ENCODE data around the gene SASH1.
A peak's percentile ranks its signal among the peaks of the same experiment; 100 is the strongest.
"Not testable (repeated sequence)": the region's sequence is repeated elsewhere in the genome, so short reads cannot be mapped to it uniquely, and the experiment has no call there.

SASH1 gene

GRCh38 chr6:148550569-148550968 lies 207.9 kb downstream of the SASH1 start:
- no peak for DNase-seq (ENCODE audit: low spot score)

GRCh38 chr6:148551226-148551625 lies 208.6 kb downstream of the SASH1 start:
- DNase-seq (ENCODE audit: low spot score) = no peak

- DNase-seq (ENCODE audit: low spot score) = no peak
Observed at GRCh38 chr6:148556410-148556809, 213.8 kb downstream of the SASH1 start.

- DNase-seq (ENCODE audit: low spot score) = no peak
Observed at GRCh38 chr6:148557796-148558321, 215.2 kb downstream of the SASH1 start.

- DNase-seq (ENCODE audit: low spot score) = peak; percentile 58
Observed at GRCh38 chr6:148559848-148560433, 217.3 kb downstream of the SASH1 start.

GRCh38 chr6:148561629-148562028 lies 219.0 kb downstream of the SASH1 start:
- DNase-seq (ENCODE audit: low spot score) = no peak

GRCh38 chr6:148563066-148563465 lies 220.4 kb downstream of the SASH1 start:
- DNase-seq (ENCODE audit: low spot score) = no peak

GRCh38 chr6:148564494-148565035 lies 221.9 kb downstream of the SASH1 start:
- no peak for DNase-seq (ENCODE audit: low spot score)

GRCh38 chr6:148565321-148565926 lies 222.8 kb downstream of the SASH1 start:
- DNase-seq (ENCODE audit: low spot score) = no peak

- peak; percentile 92 for DNase-seq (ENCODE audit: low spot score)
Observed at GRCh38 chr6:148565930-148566663, 223.5 kb downstream of the SASH1 start.

- no peak for DNase-seq (ENCODE audit: low spot score)
Observed at GRCh38 chr6:148566664-148567350, 224.2 kb downstream of the SASH1 start.

GRCh38 chr6:148570456-148570855 lies 227.8 kb downstream of the SASH1 start:
- DNase-seq (ENCODE audit: low spot score) = peak; percentile 38

- DNase-seq (ENCODE audit: low spot score) = no peak
Observed at GRCh38 chr6:148572676-148573335, 230.2 kb downstream of the SASH1 start.

GRCh38 chr6:148573922-148574321 lies 231.3 kb downstream of the SASH1 start:
- no peak for DNase-seq (ENCODE audit: low spot score)

- peak; percentile 53 for DNase-seq (ENCODE audit: low spot score)
Observed at GRCh38 chr6:148577687-148578488, 235.2 kb downstream of the SASH1 start.

GRCh38 chr6:148578489-148578814 lies 235.8 kb downstream of the SASH1 start:
- no peak for DNase-seq (ENCODE audit: low spot score)

- DNase-seq (ENCODE audit: low spot score) = no peak
Observed at GRCh38 chr6:148578837-148579565, 236.4 kb downstream of the SASH1 start.

- DNase-seq (ENCODE audit: low spot score) = no peak
Observed at GRCh38 chr6:148580442-148580841, 237.8 kb downstream of the SASH1 start.

- DNase-seq (ENCODE audit: low spot score) = no peak
Observed at GRCh38 chr6:148583631-148584030, 241.0 kb downstream of the SASH1 start.

GRCh38 chr6:148585641-148586040 lies 243.0 kb downstream of the SASH1 start:
- DNase-seq (ENCODE audit: low spot score) = not testable (repeated sequence)
